Measurements from ENCODE around the gene LYPLA2.

- no peak for TF ChIP-seq CTCF (IDR thresholded peaks at IDR 0.05; ENCODE audit: extremely low read depth in 1 of 2, insufficient read depth in 1 of 2, low read depth in 1 of 2, low read length in 2 of 2)
- TF ChIP-seq POLR2AphosphoS5 (IDR thresholded peaks at IDR 0.05; ENCODE audit: insufficient read depth, low read depth, low read length), result no peak
Observed at GRCh38 chr1:23801338-23801748, 10.4 kb downstream of the LYPLA2 start.
